DMS53 treated with DMSO at 0.1 percent for 48 hours (cell line): ENCODE data around the gene BBOX1.
A peak's percentile ranks its signal among the peaks of the same experiment; 100 is the strongest.
"Not testable (repeated sequence)": the region's sequence is repeated elsewhere in the genome, so short reads cannot be mapped to it uniquely, and the experiment has no call there.

Experiments used
- DNase-seq: peaks from one replicate; lab custom pipeline; 2025; ENCODE audit not compliant: unreplicated experiment; lab: John Stamatoyannopoulos, UW

BBOX1 gene

GRCh38 chr11:27040302-27041115, at the start of gene BBOX1:
TSS of gene BBOX1 (plus strand) at chr11:27040815. CDS start at chr11:27055431, 14,616 bp downstream.
- DNase-seq, result no peak

- DNase-seq, result no peak
Measured at GRCh38 chr11:26992031-26992541, 48.5 kb upstream of the BBOX1 start.

GRCh38 chr11:26993965-26994457, 46.6 kb upstream of the BBOX1 start, which contains the start of gene FIBIN:
TSS of gene FIBIN (plus strand) at chr11:26994112. CDS start at chr11:26994527, 415 bp downstream.
- no peak for DNase-seq

GRCh38 chr11:26994631-26995095, 46.0 kb upstream of the BBOX1 start:
- no peak for DNase-seq

- DNase-seq, result no peak
Measured at GRCh38 chr11:26995701-26996460, 44.7 kb upstream of the BBOX1 start.

- DNase-seq, result no peak
Measured at GRCh38 chr11:26997378-26997777, 43.2 kb upstream of the BBOX1 start.

- not testable (repeated sequence) for DNase-seq
Measured at GRCh38 chr11:27001136-27001730, 39.4 kb upstream of the BBOX1 start.

- no peak for DNase-seq
Measured at GRCh38 chr11:27002431-27002830, 38.2 kb upstream of the BBOX1 start.

- no peak for DNase-seq
Measured at GRCh38 chr11:27002838-27003237, 37.8 kb upstream of the BBOX1 start.

GRCh38 chr11:27004103-27004502, 36.5 kb upstream of the BBOX1 start:
- DNase-seq, result no peak

GRCh38 chr11:27008811-27009535, 31.6 kb upstream of the BBOX1 start:
- DNase-seq, result no peak

- DNase-seq, result no peak
Measured at GRCh38 chr11:27011560-27012233, 28.9 kb upstream of the BBOX1 start.

GRCh38 chr11:27012234-27012921, 28.2 kb upstream of the BBOX1 start:
- no peak for DNase-seq

- DNase-seq, result no peak
Measured at GRCh38 chr11:27013781-27014361, 26.7 kb upstream of the BBOX1 start.

- no peak for DNase-seq
Measured at GRCh38 chr11:27018902-27019529, 21.6 kb upstream of the BBOX1 start.

- peak; percentile 5 for DNase-seq
Measured at GRCh38 chr11:27020751-27021150, 19.9 kb upstream of the BBOX1 start.

- no peak for DNase-seq
Measured at GRCh38 chr11:27022659-27023251, 17.9 kb upstream of the BBOX1 start.

GRCh38 chr11:27024865-27025264, 15.8 kb upstream of the BBOX1 start:
- no peak for DNase-seq
